Measurements from ENCODE around the gene SSB.
"Not testable (repeated sequence)": the region's sequence is repeated elsewhere in the genome, so short reads cannot be mapped to it uniquely, and the experiment has no call there.

Gene SSB

DNA sequence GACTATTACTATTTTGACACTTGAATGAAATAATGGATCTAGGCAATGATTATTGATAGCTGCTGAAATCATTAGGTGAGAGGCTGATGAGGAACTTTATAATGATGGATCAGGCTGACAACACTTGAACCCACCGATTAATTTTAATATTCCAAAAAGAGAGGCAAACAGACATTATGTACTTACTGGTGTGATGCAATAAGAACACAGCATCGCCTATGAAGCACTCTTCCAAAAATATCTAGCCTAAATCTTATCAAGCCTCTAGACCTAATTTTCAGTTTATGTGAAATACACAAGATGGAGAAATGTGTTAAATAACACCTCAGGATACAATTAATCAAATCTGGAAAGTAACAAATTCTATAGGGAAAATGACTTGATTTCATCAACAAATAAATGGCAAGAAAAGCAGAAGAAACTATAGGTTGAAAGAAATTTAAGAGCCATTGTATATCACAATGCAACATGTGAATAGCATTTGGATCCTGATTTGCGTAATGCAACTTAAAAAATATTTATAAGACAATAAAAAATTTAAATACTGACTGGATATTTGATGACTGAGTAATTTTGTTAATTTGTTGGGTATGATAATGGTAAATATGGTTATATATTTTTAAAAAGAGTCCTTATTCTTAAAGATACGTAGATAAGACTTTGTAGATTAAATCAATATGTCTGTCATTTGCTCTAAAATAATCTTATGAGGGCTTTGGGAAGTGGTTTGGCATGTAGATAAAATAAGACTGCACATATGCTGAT, 17.2 kb upstream of the SSB start:
- DNase-seq (ENCODE audit: low read depth in 2 of 2), result no peak

DNA sequence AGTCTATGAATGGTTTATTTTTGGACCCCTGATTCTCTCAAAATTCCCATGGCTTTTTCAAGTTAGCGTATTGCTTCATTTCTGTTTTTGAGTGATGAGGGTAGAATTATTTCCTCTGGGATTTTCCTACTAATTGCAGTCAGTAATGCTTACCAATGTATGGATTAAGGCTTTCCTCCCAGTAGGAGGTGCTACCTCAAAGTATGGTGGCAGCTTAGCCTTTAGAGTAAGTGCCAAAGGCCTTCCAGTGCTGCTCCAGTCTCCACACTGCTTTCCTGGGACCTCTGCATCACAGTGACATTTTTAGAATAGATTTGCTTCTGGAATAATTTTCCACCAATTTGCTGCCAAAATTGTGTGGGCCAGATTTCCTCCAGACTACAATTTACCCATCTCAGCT, 16.2 kb upstream of the SSB start:
- no peak for DNase-seq (ENCODE audit: low read depth in 2 of 2)

DNA sequence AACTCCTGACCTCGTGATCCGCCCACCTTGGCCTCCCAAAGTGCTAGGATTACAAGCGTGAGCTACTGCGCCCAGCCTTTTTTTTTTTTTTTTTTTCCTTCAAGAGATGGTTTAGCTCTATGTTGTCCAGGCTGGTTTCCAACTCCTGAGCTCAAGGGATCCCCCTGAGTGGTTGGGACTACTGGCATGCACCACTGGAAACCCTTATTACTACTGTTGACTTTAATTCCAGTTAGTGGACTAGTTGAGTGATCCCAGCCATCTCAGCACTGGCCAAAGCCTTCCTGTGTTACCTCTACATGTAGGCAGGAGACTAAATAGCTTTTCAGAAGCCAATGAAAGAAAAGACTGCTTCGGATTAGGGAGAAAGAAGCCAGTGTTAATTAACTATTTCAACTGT, 8.1 kb upstream of the SSB start:
- DNase-seq (ENCODE audit: low read depth in 2 of 2), result no peak

DNA sequence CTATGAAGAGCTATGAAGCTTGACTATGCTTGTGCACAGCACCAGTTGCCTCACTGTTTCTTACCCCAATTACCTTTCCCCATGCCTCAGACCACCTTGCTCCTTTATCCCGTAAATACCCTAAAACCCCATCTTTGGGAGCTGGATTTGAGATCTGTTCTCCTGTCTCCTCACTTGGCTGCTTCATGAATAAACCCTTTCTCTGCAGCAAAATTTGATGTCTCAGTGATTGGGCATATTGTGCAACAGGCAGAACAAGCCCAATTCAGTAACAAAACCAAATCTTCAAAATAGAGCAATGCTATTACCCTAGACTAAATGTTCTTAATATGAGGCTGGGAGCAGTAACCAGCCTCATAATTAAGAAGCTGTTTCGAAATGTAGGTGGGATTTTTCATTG, 3.5 kb upstream of the SSB start:
- DNase-seq (ENCODE audit: low read depth in 2 of 2), result no peak

DNA sequence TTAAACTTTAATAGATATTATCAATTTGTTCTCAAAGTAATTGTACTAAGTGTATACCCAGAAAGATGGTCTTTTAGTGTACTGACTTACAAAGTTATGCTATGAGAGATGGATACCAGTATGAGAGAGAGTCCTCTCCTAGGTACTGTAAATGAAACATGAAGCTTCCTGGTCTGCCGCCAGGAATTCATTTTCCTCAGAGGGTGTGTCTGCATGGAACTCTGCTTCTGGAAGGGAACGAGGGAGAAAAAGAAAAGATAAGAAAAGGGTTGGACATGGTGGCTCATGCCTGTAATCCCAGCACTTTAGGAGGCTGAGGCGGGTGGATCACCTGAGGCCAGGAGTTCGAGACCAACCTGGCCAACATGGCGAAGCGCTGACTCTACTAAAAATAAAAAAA, 2.2 kb upstream of the SSB start:
- no peak for DNase-seq (ENCODE audit: low read depth in 2 of 2)

DNA sequence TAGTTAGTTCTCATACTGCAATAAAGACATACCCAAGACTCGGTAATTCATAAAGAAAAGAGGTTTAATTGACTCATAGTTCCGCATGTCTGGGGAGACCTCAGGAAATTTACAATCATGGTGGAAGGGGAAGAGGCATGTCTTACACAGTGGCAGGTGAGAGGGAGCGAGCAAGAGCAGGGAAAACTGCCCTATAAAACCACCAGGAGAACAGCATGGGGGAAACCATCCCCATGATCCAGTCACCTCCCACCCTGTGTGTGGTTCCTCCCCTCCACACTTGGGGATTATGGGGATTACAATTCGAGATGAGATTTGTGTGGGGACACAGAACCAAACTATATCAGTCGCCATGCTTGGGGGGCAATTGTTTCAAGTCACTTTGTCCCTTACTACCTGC, 1.1 kb upstream of the SSB start:
- no peak for DNase-seq (ENCODE audit: low read depth in 2 of 2)

DNA sequence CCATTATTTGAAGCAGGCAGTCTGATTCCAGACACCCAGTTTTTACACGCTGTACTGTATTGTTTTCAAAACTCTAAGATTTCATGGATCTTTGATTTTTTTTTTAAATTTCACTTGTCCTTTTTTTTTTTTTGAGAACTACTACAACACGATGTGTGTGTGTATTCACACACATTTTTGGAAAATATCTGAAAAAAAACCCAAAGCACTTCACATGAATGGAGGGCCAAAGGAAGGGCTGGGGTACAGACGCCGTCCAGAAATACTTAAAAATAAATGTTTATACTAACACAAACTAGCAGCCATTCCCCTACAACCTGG, 314 bp upstream of the SSB start:
- DNase-seq (ENCODE audit: low read depth in 2 of 2), result no peak

DNA sequence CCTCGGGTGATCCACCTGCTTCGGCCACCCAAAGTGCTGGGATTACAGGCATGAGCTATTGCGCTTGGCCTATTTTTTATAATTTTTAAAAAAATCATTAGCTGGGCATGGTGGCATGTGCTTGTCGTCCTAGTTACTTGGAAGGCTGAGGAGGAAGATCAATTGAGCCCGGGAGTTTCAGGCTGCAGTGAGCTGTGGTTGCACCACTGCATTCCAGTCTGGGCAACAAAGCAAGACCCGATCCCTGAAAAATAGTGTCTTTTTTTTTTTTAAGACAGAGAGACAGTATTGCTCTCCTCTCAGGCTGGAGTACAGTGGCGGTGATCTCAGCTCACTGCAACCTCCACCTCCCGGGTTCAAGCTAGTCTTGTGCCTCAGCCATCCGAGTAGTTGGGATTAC, 4.8 kb downstream of the SSB start:
- no peak for DNase-seq (ENCODE audit: low read depth in 2 of 2)

DNA sequence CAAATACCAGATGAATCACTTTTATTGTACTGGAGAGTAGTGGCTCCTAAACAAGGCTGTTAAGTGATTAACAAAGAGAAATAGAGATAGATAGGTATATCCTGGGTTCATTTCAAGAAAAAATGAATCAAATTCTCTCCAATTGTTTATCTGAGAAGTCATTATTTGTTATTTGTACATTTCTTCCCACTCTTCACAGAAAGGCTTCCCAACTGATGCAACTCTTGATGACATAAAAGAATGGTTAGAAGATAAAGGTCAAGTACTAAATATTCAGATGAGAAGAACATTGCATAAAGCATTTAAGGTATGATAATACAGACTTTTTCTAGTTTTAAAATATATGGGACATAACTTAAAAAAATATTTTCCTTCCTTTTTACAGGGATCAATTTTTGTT, 7.9 kb downstream of the SSB start:
- no peak for DNase-seq (ENCODE audit: low read depth in 2 of 2)

DNA sequence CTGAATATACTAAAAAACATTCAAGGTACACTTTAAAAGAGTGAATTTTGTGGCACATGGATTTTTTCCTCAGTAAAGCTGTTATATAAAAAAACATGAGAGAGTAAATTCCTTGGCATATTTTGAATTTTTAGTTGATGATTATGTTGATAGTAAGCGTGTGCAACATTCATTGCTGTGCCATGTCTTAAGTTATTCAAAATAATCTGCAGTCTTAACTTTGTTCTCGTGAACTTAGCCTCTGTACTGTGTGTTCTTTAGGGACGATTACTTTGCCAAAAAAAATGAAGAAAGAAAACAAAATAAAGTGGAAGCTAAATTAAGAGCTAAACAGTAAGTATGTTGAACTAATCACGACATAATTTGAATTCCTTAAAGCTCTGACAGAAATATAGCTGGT, 9.6 kb downstream of the SSB start:
- no peak for DNase-seq (ENCODE audit: low read depth in 2 of 2)

DNA sequence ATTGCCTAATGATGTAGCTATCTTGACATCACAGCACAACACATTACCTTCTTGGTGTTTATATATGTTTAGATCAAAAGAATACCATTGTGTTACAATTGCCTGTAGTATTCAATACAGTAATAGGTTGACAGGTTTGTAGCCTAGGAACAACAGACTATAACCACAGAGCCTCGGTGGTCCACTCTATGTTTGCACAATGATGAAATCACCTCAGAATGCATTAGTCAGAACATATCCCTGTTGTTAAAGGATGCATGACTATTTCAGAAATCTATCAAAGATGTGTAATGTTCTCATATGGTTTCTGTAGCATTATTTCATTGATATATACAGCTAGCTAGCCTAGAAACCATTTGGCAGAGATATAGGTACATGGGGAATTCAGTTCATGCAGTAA, 17.2 kb downstream of the SSB start:
- DNase-seq (ENCODE audit: low read depth in 2 of 2), result no peak

DNA sequence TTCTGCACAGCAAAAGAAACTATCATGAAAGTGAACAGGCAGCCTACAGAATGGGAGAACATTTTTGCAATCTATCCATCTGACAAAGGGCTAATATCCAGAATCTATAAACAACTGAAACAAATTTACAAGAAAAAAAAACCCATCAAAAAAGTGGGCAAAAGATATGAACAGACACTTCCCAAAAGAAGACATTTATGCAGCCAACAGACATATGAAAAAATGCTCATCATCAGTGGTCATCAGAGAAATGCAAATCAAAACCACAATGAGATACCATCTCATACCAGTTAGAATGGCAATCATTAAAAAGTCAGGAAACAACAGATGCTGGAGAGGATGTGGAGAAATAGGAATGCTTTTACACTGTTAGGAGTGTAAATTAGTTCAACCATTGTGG, 18.3 kb downstream of the SSB start:
- DNase-seq (ENCODE audit: low read depth in 2 of 2), result not testable (repeated sequence)

DNA sequence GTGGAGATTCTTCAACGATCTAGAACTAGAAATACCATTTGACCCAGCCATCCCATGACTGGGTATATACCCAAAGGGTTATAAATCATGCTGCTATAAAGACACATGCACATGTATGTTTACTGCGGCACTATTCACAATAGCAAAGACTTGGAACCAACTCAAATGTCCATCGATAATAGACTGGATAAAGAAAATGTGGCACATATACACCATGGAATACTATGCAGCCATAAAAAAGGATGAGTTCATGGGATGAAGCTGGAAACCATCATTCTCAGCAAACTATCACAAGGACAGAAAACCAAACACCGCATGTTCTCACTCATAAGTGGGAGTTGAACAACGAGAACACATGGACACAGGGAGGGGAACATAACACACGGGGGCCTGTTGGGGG, 18.7 kb downstream of the SSB start:
- not testable (repeated sequence) for DNase-seq (ENCODE audit: low read depth in 2 of 2)

DNA sequence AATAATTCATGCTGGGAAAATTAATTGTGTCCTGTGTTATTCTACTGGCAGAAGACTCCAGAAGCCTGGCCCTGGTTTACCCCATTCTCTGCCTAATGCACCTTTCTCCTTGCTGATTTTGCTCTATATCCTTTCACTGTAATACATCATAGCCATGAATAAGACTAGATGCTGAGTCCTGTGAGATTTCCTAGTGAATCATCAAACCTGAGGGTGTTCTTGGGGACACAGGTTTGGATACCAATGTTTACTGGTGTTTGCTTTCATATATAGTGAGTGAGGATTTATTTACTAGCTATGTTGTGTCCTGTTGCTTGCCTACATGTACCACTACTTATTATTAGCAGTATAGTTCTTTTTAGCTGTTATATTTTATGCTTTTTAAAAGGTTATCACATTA, 19.6 kb downstream of the SSB start:
- DNase-seq (ENCODE audit: low read depth in 2 of 2), result no peak

DNA sequence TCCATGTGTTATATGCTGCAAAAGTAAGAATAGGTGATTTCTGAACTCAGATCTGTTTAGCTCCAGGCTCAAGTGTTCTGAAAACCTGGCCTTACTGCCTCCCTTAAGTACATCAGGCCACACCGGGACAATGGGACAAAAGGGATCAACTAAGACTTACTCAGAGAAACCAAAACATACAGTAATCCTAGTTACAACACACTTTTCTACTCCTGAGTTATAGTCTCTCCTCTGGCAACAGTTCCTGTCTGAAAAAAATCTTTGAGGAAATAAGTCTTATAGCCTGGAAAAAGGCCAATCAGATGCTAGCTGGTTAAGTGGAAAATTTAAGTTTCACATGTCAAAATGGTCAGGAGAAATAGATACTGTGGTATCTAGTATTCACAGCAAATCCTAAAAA, 20.4 kb downstream of the SSB start:
- DNase-seq (ENCODE audit: low read depth in 2 of 2), result no peak

DNA sequence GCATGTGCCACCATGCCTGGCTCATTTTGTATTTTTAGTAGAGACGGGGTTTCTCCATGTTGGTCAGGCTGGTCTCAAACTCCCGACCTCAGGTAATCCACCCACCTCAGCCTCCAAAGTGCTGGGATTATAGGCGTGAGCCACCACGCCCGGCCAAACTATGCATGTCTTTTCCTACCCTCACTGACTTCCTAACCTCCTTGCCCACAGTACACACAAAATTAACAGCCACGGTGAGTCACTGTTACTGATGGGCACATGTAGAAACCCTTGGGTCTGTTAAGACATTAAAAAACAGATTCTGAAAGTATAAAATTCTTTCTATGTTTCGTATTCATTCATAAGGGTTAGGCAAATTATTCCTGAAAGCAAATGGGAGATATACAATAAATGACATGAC, 21.4 kb downstream of the SSB start:
- not testable (repeated sequence) for DNase-seq (ENCODE audit: low read depth in 2 of 2)

DNA sequence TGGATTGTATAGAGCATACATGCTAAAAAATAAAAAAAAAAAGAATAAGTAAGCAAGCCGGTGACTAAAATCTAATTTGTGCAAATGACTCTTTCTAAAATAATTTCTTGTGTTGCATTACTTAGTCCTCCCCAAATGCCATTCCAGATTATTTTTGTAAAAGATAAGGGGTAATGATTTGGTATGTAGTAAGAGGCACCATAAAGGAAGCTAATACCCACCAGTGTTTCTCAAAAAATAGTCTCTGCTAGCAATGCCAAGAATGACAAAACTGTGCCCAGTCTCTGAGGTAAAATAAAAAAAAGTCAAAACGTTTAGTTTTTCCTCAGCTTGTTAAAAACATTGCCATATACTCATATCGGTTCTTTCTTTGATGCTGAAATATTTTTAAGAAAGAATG, 23.4 kb downstream of the SSB start:
- no peak for DNase-seq (ENCODE audit: low read depth in 2 of 2)

DNA sequence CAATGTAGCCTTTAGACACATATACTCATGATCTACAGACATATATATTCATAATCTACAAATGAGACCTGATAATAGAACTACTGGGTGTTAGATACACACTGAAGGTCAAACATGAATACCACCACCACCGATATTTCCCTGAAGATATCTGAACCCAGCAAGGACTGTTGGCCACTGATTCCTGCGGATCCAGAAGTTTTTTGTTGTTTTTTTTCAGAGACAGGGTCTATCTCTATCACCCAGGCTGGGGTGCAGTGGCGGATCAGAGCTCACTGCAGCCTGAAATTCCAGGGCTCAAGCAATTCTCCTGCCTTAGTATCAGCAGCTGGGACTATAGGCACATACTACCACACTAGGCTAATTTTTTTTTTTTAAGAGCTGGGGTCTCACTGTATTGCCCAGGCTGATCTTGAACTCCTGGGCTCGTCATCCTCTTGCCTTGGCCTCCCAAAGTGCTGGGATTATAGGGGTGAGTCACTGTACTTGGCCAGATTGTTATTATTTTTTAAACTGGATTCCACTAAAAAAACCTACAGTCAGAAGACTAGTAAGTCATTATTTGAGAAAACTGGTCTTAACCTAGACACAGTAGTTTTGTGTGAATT, 24.2 kb downstream of the SSB start:
- DNase-seq (ENCODE audit: low read depth in 2 of 2), result no peak

DNA sequence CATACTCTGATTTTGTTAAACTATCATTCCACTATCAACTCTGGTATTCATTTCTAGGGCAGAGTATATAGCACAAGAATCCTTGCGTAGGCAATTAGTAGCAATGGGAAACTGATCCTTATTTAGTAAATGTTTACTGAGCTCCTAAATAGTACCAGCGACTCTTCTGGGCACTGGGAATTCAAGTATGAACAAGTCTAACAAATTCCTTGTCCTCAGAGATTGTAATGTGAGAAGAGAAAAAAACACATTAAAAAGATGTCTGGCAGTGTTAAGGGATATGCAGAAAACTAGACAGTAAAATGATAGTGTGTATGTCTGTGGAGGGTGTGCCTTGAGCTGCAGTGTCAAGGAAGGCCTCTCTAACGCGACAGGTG, 25.3 kb downstream of the SSB start:
- DNase-seq (ENCODE audit: low read depth in 2 of 2), result no peak

DNA sequence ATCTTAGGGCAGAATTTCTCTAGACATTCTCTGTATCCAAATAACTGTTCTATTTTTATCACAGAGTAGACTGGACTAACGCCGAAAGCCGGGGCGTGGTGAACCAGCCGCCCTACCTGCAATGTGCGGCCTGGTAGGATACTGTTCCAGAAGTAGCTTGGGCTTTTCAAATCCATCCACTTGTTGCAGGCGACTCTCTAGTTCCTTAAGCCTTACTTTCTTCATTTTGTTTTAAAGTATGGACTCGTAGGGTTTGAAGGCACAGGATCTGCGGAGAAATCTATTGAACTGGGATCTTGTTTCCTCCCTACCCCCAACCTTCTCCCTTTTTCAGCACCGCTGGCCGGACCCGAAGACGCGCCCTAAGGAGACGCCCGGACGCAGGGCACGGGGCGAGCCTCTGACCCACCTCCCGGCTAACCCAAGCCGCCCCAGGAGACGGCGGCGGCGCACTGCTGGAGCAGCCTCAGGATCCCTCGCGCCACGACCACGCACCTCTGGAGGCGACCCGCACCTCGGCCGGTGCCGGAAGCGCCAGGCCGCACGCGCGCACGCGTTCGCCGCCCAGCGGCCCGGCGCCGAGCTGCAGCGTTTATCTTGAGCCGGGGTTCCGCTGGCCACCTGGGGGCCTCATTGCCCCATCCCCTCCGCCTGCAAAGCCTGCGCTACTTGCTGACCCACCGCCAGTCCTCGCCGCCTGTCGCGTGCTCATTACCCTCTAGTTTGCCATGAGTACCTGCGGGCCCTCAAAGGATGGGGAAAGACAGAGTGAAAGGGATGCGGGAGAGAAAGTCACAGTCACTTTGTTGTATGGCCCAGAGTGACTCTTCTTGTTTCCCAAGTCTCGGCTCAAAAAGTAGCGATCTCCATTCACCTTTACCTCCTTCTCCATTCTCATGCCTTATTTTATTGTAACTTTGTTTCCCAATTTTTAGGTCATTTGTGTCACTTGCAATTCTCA, 26.0 kb downstream of the SSB start, which contains the start of gene METTL5:
METTL5 (minus strand) TSS at position 533 of the 961 bp plus-strand sequence; CDS start at position 225, 308 bp downstream.
- peak; percentile 57 to 73 for DNase-seq (ENCODE audit: low read depth in 2 of 2)

DNA sequence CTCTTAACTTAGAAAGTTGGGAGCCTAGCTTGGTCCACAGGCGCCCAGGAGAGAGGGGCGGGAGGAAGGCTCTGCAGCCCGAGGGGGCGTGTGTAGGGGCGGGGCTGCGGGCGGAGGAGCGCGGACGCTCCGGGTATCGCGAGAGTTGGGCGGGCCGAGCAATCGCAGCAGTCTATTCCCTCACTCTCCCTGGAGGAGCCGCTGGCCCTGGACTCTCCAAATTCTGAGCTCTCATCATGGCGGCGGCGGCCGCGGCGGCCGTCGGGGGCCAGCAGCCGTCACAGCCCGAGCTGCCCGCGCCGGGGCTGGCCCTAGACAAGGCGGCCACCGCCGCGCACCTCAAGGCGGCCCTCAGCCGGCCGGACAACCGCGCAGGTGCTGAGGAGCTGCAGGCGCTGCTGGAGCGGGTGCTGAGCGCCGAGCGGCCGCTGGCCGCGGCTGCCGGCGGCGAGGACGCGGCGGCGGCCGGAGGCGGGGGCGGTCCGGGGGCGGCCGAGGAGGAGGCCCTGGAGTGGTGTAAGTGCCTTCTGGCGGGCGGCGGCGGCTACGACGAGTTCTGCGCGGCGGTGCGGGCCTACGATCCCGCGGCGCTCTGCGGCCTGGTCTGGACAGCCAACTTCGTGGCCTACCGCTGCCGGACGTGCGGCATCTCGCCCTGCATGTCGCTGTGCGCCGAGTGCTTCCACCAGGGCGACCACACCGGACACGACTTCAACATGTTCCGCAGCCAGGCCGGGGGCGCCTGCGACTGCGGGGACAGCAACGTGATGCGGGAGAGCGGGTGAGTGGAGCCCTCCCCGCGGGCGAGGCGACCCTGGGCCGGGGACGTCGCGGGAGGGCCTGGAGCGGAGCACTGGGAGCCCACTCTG, 28.8 kb downstream of the SSB start, which contains the start of gene UBR3:
UBR3 (plus strand) TSS at position 183 of the 869 bp plus-strand sequence; CDS start at position 237, 54 bp downstream.
- peak; percentile 78 to 88 for DNase-seq (ENCODE audit: low read depth in 2 of 2)
